SU-DHL-6 (cell line): Measurements from ENCODE around the gene PIR.

ENCODE experiments used
- H2AFZ ChIP-seq: fragments of 200-600 bp; sonication (generic); 2 replicates; pipeline ENCODE4 v1.6.1; 2014; ENCODE audit warnings: low read depth, mild to moderate bottlenecking, moderate library complexity, mixed read lengths, antibody characterized with exemption, low read length; ENCODE audit not compliant: severe bottlenecking
- H3F3A ChIP-seq: fragments of 200-600 bp; shearing (Covaris generic); 2 replicates; pipeline ENCODE4 v1.6.0; 2016; ENCODE audit warnings: antibody characterized with exemption, mild to moderate bottlenecking; ENCODE audit not compliant: insufficient read depth
- H3K27ac ChIP-seq: fragments of 200-600 bp; sonication (generic); 2 replicates; pipeline ENCODE4 v1.5.1; 2016; ENCODE audit warnings: low read depth, mild to moderate bottlenecking, low read length, moderate library complexity, mixed read lengths
- H3K27me3 ChIP-seq: fragments of 200-600 bp; sonication (generic), shearing (Covaris generic); 2 replicates; pipeline ENCODE4 v1.6.0; 2014; ENCODE audit warnings: mild to moderate bottlenecking, low read length
- H3K36me3 ChIP-seq: fragments of 200-600 bp; sonication (generic); 2 replicates; pipeline ENCODE4 v1.6.1; 2014; ENCODE audit warnings: mild to moderate bottlenecking, low read length, mixed read lengths
- H3K4me2 ChIP-seq: fragments of 300-600, 200-600 bp; shearing (Covaris generic), sonication (generic); 2 replicates; pipeline ENCODE4 v1.6.0; 2014; ENCODE audit warnings: low read length, low read depth, mild to moderate bottlenecking; ENCODE audit not compliant: poor library complexity, severe bottlenecking
- H3K4me3 ChIP-seq: fragments of 200-600 bp; sonication (generic); 2 replicates; pipeline ENCODE4 v1.5.1; 2014; ENCODE audit warnings: antibody characterized with exemption, low read length, mild to moderate bottlenecking, mixed read lengths; ENCODE audit not compliant: insufficient read depth, poor library complexity, severe bottlenecking
- H3K79me2 ChIP-seq: fragments of 200-600 bp; sonication (generic); 2 replicates; pipeline ENCODE4 v1.6.1; 2014; ENCODE audit warnings: mild to moderate bottlenecking, low read length, moderate library complexity; ENCODE audit not compliant: insufficient read depth
- H3K9ac ChIP-seq: fragments of 200-600 bp; sonication (generic); 2 replicates; pipeline ENCODE4 v1.7.0; 2014; ENCODE audit warnings: mild to moderate bottlenecking, low read length
- H3K9me2 ChIP-seq: fragments of 200-600 bp; sonication (generic); replicated peaks from 2 replicates; pipeline ENCODE4 v1.6.1; 2014; ENCODE audit warnings: low read length; ENCODE audit not compliant: insufficient read depth
- H3K9me3 ChIP-seq: fragments of 200-600 bp; sonication (generic); 2 replicates; pipeline ENCODE4 v1.6.1; 2014; ENCODE audit warnings: low read length, mixed read lengths; ENCODE audit not compliant: insufficient read depth
- H4K20me1 ChIP-seq: fragments of 200-600 bp; sonication (generic); 2 replicates; pipeline ENCODE4 v1.6.1; 2014; ENCODE audit warnings: low read depth, mild to moderate bottlenecking, antibody characterized with exemption, low read length, moderate library complexity, mixed read lengths
- EZH2phosphoT487 ChIP-seq: fragments of 200-600 bp; sonication (generic), shearing (Covaris generic); conservative IDR thresholded peaks from 2 replicates; pipeline ENCODE4 v1.6.1; 2018; ENCODE audit warnings: mild to moderate bottlenecking, antibody characterized with exemption, low read length, moderate library complexity, mixed read lengths
- TF ChIP-seq, protein P1 (sequence below): fragments of 200-600 bp; sonication (generic); IDR thresholded peaks from one replicate; pipeline ENCODE4 v1.5.1; 2017; ENCODE audit warnings: antibody characterized with exemption, mild to moderate bottlenecking, low read length, moderate library complexity; ENCODE audit not compliant: insufficient read depth, poor library complexity, severe bottlenecking

The PIR gene

DNA sequence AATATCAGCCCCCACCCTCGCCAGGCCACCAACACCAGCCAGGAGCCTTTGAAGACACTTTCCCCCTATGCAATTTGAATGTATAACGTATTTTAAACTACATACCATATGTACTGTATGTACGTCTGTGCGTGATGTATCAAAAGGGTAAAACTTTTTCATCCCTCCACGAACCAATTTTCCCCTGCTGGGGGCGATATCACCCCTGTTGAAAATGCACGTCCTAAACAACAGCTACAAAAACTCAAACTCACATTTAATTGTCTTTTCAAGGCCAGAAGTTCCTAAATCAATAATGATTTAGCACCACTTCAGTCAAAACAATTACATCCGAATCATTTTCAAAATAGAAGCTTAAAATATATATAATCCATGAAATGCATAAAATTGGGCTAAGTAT lies 110.3 kb downstream of the PIR start:
- Histone ChIP-seq H3K79me2 (no peaks in the 10 kb centered on the region), H3K27me3 (no peaks in the 10 kb centered on the region), H3K9me3 (no peaks in the 10 kb centered on the region), H3K27ac (no peak overlapping the region), H4K20me1 (no peaks in the 10 kb centered on the region), H3F3A (no peaks in the 10 kb centered on the region), H3K4me3 (no peak overlapping the region), H3K36me3 (no peaks in the 10 kb centered on the region), H3K9me2 (no peaks in the 10 kb centered on the region), H3K4me2 (no peak overlapping the region), H2AFZ (no peak overlapping the region), H3K9ac (no peak overlapping the region)
- TF ChIP-seq, protein P1, sequence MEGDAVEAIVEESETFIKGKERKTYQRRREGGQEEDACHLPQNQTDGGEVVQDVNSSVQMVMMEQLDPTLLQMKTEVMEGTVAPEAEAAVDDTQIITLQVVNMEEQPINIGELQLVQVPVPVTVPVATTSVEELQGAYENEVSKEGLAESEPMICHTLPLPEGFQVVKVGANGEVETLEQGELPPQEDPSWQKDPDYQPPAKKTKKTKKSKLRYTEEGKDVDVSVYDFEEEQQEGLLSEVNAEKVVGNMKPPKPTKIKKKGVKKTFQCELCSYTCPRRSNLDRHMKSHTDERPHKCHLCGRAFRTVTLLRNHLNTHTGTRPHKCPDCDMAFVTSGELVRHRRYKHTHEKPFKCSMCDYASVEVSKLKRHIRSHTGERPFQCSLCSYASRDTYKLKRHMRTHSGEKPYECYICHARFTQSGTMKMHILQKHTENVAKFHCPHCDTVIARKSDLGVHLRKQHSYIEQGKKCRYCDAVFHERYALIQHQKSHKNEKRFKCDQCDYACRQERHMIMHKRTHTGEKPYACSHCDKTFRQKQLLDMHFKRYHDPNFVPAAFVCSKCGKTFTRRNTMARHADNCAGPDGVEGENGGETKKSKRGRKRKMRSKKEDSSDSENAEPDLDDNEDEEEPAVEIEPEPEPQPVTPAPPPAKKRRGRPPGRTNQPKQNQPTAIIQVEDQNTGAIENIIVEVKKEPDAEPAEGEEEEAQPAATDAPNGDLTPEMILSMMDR = no peak
- TF ChIP-seq EZH2phosphoT487 = no peak

DNA sequence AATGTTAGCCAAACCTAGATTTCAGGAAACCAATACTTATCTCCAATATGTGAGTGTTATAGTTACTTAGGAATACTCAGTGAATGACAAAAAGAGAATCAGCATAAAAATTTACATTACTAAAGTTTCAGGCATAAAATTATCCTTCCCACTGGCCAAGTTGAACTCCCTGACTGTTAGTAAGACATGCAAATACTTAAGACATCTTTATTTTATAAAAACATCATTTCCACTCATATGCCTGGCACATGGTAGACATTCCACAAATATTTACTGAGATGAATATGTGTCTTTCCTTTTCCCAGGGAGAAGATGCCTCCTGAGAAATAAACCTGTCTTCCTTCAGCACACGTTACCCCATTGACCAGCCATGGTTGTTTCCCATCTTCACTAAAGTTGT lies 116.2 kb downstream of the PIR start:
- no peaks in the 10 kb centered on the region for H3K79me2 ChIP-seq
- TF ChIP-seq, protein P1 = no peak
- H3K4me2 ChIP-seq = no peak overlapping the region
- H3K9me2 ChIP-seq = no peaks in the 10 kb centered on the region
- no peaks in the 10 kb centered on the region for H4K20me1 ChIP-seq
- H3K36me3 ChIP-seq = no peaks in the 10 kb centered on the region
- H3F3A ChIP-seq = no peaks in the 10 kb centered on the region
- H2AFZ ChIP-seq = no peak overlapping the region
- H3K27me3 ChIP-seq = no peaks in the 10 kb centered on the region
- no peak overlapping the region for H3K27ac ChIP-seq
- no peak overlapping the region for H3K9ac ChIP-seq
- H3K9me3 ChIP-seq = no peaks in the 10 kb centered on the region
- H3K4me3 ChIP-seq = no peak overlapping the region

DNA sequence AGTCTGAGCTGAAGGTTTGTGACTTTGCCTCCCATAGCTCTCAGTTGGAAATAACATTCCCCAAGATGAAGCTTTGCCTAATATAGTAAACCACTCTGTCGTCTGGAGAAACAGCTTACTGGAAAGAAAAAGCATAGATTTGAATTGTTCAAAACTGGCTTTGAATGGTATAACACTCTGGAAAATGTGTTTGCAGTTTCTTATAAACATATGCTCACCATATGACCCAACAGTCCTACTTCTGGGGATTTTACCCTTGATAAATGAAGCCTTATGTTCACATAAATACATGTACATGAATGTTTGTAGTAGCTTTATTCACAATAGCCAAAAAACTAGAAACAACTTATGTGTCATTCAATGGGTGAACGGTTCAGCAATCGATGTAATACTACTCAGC lies 119.2 kb downstream of the PIR start:
- Histone ChIP-seq H3K4me3 (no peak overlapping the region), H3F3A (no peaks in the 10 kb centered on the region), H3K27me3 (no peaks in the 10 kb centered on the region), H3K36me3 (no peaks in the 10 kb centered on the region), H3K9me2 (no peaks in the 10 kb centered on the region), H3K9ac (no peak overlapping the region), H2AFZ (no peak overlapping the region), H4K20me1 (no peaks in the 10 kb centered on the region), H3K79me2 (no peaks in the 10 kb centered on the region), H3K4me2 (no peak overlapping the region), H3K9me3 (no peaks in the 10 kb centered on the region), H3K27ac (no peak overlapping the region)
- no peak for TF ChIP-seq EZH2phosphoT487
- TF ChIP-seq, protein P1 = no peak
